NCI-H146 (cell line): ENCODE measurements around the gene MAPK4.
A peak's percentile ranks its signal among the peaks of the same experiment; 100 is the strongest.
"Not testable (repeated sequence)": the region's sequence is repeated elsewhere in the genome, so short reads cannot be mapped to it uniquely, and the experiment has no call there.

Experiments used
- DNase-seq: peaks from one replicate; lab custom pipeline; 2025; lab: John Stamatoyannopoulos, UW

MAPK4 gene

GRCh38 chr18:50573679-50574078 lies 13.8 kb downstream of the MAPK4 start:
- peak; percentile 32 for DNase-seq

- DNase-seq, result peak; percentile 71
Measured at GRCh38 chr18:50578030-50578429, 18.1 kb downstream of the MAPK4 start.

GRCh38 chr18:50578651-50579050 lies 18.8 kb downstream of the MAPK4 start:
- DNase-seq, result peak; percentile 15

- DNase-seq, result no peak
Measured at GRCh38 chr18:50579061-50579774, 19.3 kb downstream of the MAPK4 start.

GRCh38 chr18:50581517-50581916 lies 21.6 kb downstream of the MAPK4 start:
- no peak for DNase-seq

- DNase-seq, result no peak
Measured at GRCh38 chr18:50582500-50582899, 22.6 kb downstream of the MAPK4 start.

- no peak for DNase-seq
Measured at GRCh38 chr18:50586710-50587109, 26.8 kb downstream of the MAPK4 start.

- peak; percentile 86 for DNase-seq
Measured at GRCh38 chr18:50590593-50590992, 30.7 kb downstream of the MAPK4 start.

GRCh38 chr18:50594012-50594411 lies 34.1 kb downstream of the MAPK4 start:
- no peak for DNase-seq

- DNase-seq, result no peak
Measured at GRCh38 chr18:50594942-50595341, 35.1 kb downstream of the MAPK4 start.

GRCh38 chr18:50602466-50602865 lies 42.6 kb downstream of the MAPK4 start:
- no peak for DNase-seq

GRCh38 chr18:50606609-50607008 lies 46.7 kb downstream of the MAPK4 start:
- no peak for DNase-seq

- no peak for DNase-seq
Measured at GRCh38 chr18:50607378-50607926, 47.6 kb downstream of the MAPK4 start.

- not testable (repeated sequence) for DNase-seq
Measured at GRCh38 chr18:50609171-50609570, 49.3 kb downstream of the MAPK4 start.

GRCh38 chr18:50610349-50610748 lies 50.5 kb downstream of the MAPK4 start:
- DNase-seq, result peak; percentile 63

- DNase-seq, result no peak
Measured at GRCh38 chr18:50611529-50611941, 51.6 kb downstream of the MAPK4 start.

GRCh38 chr18:50614838-50615237 lies 55.0 kb downstream of the MAPK4 start:
- no peak for DNase-seq

GRCh38 chr18:50616484-50617048 lies 56.7 kb downstream of the MAPK4 start:
- no peak for DNase-seq

GRCh38 chr18:50619861-50620275 lies 60.0 kb downstream of the MAPK4 start:
- DNase-seq, result no peak

- DNase-seq, result no peak
Measured at GRCh38 chr18:50620319-50620718, 60.4 kb downstream of the MAPK4 start.

- no peak for DNase-seq
Measured at GRCh38 chr18:50621366-50621765, 61.5 kb downstream of the MAPK4 start.

GRCh38 chr18:50622320-50622719 lies 62.4 kb downstream of the MAPK4 start:
- no peak for DNase-seq

- DNase-seq, result no peak
Measured at GRCh38 chr18:50622865-50623393, 63.0 kb downstream of the MAPK4 start.
